HG03135 (cell line): ENCODE data around the gene IFIT5.
"Not testable (repeated sequence)": the region's sequence is repeated elsewhere in the genome, so short reads cannot be mapped to it uniquely, and the experiment has no call there.

Experiments used
- ATAC-seq: cut with Tn5 transposase; IDR thresholded peaks from one replicate; pipeline ENCODE4 v1.9.1; 2021; ENCODE audit warnings: mild to moderate bottlenecking, moderate library complexity; ENCODE audit not compliant: unreplicated experiment

IFIT5 gene

DNA sequence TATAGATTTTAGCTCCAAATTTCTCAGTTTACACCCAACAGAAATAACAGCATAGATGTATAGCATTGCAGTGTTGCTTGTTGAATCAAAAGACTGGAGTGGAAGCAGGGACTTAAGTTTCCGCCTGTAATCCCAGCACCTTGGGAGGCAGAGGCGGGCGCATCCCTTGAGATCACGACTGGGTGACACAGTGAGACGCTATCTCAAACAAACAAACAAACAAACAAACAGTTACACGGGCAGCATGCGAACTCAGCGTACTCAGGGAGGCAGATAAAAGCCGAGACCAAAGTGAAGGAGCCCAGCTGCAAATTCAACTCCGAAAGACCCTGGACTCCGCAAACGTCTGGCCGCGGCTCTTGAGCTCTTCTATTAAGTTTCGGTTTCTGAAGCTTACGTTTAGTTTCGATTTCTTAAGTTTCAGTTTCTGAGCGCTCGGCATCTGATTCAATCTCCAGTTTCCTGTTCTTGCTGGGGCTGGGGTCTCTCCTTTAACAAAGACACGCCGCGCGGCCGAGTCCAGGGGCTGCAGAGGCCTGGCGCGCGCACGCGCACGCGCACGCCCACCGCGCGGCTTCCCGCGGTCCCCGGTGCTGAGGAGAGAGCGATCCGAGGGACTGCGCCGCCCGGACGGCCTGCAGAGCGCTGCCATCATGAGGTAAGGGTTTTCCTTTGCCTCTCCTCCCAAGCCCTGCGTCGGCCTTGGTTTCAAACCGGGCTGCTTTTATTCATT, at the start of gene IFIT5:
TSS of gene IFIT5 (plus strand) at position 423 of the 733 bp plus-strand sequence. CDS start at position 654, 231 bp downstream.
- peak; percentile 84 for ATAC-seq

GRCh38 chr10:89367529-89367928, 46.8 kb upstream of the IFIT5 start:
- ATAC-seq, result peak; percentile 80

DNA sequence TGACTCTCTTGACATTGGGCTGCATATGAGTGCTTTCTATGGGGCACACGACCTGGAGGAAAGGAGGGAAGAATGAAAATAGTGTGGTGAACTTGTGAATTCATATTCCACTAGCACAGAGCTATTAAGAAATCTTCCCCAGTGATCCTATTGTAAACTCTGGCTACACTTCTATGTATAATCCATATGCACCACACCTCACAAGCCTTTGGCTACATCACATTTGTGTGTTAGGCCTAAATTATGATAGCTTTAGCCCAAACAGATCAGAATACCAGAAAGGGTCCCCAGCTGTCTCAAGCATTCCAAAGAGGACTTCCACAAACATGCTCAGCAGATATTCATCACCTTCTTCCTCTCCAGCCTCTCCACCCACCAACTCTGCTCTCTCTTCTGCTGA, 46.2 kb upstream of the IFIT5 start:
- no peak for ATAC-seq

DNA sequence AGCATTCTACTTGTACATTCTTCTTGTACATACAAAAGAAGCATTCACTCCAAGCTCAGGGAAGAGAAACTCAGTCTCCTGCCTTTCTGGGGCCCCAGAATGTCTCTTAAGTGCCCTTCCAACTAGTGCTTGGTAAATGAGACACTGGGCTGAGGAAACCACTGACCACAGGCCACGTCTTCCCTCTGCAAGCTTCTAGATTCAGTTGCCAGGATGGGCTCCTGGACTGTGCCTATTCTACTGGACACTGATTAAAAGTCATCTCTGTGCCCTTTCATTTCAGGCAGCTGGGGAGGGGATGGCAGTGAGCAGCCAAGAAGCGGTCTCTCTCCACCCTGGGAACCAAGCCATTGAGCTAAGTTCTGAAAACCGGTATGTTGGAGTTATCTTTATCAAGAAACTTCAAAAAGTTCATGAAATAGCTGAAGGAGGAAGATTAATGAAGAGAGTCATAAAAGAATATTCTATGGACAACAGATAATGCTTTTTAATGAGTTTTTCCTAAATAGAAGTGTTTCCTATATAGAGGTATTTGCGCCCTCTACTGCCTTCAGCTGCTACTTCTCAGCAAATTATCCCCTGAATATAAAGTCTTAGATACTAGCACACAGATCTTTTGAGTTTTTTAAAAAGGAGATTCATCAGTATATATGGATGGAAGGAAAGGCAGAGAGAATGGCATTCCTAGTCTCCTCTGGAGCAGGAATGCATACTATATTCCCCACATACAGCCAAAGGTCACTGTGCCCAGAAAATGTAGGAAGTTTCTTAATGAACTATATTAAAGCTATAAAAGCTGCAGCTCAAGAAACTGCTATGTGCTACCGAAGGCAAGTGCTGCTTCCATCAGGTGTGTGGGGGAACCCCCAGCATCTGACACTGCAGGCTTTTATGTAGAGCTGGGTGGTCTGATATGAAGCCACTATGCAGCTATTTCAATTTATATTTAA, 44.9 kb upstream of the IFIT5 start:
- no peak for ATAC-seq

DNA sequence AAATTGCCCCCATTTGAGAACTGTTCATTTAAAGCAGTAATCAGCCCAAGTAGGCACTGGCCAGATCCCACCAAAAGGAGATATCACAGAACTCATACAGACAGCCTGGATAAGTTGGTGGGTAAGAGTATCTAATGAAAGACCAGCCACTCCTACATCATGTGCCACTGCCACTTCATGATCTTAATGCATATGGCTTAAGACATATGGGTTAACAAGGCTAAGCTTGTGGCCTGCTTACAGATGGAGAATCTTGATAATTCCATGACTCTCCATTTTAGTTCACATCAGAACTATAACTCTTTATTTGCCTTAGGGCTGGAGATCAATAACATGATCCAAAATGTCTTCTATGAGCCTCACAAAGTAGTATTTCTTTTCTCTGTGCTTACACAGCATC, 43.3 kb upstream of the IFIT5 start:
- ATAC-seq, result no peak

GRCh38 chr10:89371987-89372386, 42.4 kb upstream of the IFIT5 start:
- ATAC-seq, result no peak

- no peak for ATAC-seq
These were observed 40.3 kb upstream of the IFIT5 start for GRCh38 chr10:89373916-89374711.

GRCh38 chr10:89374713-89375141, 39.6 kb upstream of the IFIT5 start:
- ATAC-seq, result no peak

DNA sequence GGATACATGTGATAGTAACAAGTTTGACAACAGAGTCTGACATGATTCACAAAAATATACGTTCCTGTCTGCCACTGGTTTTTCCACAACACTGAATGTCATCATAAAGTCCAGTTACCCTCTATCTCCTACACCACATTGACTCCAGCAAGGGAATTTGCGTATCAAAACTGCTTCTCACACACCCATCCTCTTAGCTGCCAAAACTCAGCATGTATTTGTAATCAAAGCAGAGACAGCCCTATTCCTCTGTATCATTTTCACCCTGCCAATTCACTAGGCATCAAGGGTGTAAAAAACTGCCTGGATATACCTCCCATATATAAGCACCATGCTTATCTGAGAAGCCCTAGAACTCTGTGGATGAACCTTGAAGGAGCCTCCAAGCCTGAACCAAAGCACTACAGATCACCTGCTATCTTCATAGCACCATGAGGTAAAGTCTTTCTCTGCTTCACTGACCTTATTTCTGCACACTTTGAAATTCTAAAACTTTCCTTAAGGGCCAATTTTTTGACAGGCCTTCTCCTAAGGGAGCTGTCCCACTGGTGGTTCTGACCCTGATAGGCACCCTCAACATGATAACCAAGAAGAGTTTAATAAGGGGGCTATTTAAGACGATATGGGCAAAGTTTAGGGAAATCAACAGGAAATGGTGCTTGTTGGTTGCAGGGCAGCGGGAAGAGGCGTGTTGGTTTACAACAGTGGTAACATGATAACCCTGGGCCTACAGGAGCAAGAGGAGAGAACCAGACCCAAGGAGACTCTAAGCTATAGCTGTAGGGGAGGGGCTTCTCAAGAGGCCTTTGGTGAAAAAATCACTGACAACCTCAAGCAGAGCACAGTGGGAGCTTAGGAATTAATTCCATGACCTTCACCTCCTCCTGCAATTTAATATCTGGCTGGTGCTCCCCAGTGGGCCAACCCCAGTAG, 36.4 kb upstream of the IFIT5 start, which contains the start of gene IFIT1B:
TSS of gene IFIT1B (plus strand) at position 352 of the 933 bp plus-strand sequence. CDS start at position 432, 80 bp downstream.
- no peak for ATAC-seq

GRCh38 chr10:89379103-89379502, 35.3 kb upstream of the IFIT5 start:
- no peak for ATAC-seq

DNA sequence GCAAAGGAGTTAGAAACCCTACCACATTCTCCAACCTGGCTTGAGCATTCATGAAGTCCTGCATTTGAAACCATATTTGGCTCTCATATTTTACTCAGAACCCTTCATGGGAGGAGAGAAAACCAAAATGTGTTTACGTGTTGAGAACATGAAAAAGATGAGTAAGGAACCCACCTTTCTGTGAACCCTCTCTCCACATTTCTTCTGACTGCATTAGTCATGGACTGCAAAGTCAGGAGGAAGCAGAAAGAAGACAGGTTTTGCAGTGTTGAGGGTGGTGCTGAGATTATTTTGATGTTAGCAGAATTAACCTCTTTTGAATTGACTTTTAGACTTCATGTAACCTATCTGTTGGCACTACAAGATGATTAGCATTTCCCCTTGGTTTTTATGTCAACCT, 31.6 kb upstream of the IFIT5 start:
- ATAC-seq, result no peak

DNA sequence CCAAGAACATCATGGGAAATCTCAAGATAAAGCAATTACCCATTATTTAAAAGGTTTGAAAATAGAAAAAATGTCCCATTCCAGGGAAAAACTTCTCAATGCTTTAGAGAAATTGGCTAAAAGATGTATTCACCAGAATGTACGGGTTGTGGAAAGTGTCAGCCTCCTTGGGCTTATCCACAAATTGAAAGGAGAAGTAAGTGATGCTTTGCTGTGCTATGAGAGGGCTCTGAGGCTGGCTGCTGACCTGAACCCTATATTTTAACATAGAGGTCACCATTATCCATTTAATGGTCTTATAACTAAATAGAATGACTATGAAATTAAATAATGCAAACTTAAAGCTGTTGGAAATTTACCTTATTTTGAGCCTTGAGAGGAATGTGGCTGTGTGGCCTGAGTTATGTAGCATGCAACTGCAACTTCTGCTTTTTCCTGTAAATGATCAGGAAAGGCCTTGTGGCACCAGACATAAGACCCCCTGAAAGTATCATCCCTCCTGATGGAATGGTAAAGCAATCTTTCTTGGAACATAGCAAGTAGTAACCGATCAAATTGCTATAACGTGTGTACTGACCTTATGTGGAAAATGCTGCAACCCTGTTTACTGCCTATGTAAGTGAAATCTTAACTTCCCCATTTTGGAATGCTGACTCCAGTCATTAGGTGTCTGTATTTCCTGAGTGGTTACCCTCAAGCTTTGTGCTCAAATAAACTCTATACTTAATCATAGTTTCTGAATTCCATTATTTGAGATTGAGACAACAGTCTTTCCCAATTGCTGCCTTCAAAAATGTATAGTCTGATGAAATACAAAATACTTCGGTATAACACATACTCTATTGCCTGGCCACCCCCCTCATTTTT, 29.7 kb upstream of the IFIT5 start:
- no peak for ATAC-seq

DNA sequence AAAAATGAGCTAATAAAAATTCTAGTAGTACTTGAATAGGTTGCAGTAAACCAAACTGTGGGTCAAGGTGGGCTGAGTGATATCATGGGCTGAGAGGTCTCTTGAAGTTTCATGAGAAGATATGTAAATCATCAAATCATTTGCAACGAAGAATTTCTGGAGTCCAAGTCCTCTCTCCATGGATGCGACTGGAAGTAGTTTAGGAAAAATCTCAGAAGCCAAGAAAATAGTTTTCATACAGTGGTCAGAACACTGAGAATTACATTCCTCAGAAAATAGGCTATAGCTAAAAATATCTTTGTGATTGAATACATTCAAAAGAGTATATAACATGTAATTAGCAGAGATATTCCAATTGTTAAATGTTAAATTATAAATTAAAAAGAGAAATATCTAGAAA, 25.6 kb upstream of the IFIT5 start:
- ATAC-seq, result no peak

DNA sequence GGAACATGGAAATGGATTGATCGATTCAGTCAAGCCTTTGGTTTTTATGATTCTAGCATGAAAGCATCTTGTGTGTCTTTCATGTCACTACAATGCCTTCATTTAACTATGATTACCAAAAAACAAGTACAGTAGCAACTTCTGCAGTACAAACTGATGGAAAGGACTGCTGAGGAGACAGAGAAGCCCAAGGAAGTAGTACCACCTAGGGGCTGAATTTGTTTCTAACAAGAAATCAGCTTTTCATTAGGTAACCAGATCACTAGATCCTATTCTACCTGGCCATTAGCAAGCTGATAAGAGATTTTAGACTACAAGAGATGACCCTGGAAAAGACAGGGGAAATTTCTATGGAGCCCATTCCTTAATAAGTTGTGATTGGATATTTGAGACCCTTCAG, 25.1 kb upstream of the IFIT5 start:
- ATAC-seq, result no peak

- ATAC-seq, result no peak
These were observed 23.7 kb upstream of the IFIT5 start for GRCh38 chr10:89390476-89391225.

GRCh38 chr10:89391226-89391576, 23.2 kb upstream of the IFIT5 start:
- ATAC-seq, result not testable (repeated sequence)

DNA sequence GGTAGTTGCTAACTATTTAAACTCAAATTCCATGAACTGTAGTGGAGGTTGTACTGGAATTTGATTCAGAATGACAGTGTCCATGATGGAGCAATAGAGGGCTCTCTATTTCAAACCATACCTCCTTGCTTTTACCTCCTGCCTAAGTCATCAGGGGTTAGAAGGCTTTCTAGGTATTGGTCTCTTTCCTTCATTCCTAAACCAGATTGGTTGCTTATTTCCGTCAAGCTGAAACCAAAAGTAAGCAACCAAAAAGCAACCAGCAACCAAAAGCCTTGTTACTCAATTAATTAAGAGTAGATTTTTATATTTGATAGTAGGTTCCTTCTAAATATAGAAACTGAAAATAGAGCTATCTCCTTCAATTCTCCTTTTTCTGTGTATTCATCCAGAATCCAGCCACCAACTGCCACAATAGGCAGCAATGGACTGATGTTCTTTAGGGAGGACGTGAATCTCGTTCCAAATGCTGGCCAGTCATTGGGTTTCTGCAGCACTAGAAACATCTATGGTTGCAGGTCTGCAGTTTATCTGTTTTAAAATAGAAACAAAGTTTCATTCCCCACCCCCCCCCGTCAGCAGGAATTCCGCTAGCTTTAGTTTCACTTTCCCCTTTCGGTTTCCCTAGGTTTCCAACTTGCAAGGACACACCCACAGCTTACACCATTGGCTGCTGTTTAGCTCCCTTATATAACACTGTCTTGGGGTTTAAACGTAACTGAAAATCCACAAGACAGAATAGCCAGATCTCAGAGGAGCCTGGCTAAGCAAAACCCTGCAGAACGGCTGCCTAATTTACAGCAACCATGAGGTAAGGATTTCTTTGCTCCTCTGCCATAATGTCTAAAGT, 22.2 kb upstream of the IFIT5 start, which contains the start of gene IFIT1:
TSS of gene IFIT1 (plus strand) at position 717 of the 850 bp plus-strand sequence. CDS start at position 807, 90 bp downstream.
- peak; percentile 79 for ATAC-seq
